ELR (cell line): ENCODE data around the gene GLRX.
A peak's percentile ranks its signal among the peaks of the same experiment; 100 is the strongest.
"Not testable (repeated sequence)": the region's sequence is repeated elsewhere in the genome, so short reads cannot be mapped to it uniquely, and the experiment has no call there.

Experiments
- DNase-seq: peaks from one replicate; pipeline ENCODE4 v3.0.0-alpha.2; 2015; ENCODE audit warnings: low read depth

The GLRX gene

DNA sequence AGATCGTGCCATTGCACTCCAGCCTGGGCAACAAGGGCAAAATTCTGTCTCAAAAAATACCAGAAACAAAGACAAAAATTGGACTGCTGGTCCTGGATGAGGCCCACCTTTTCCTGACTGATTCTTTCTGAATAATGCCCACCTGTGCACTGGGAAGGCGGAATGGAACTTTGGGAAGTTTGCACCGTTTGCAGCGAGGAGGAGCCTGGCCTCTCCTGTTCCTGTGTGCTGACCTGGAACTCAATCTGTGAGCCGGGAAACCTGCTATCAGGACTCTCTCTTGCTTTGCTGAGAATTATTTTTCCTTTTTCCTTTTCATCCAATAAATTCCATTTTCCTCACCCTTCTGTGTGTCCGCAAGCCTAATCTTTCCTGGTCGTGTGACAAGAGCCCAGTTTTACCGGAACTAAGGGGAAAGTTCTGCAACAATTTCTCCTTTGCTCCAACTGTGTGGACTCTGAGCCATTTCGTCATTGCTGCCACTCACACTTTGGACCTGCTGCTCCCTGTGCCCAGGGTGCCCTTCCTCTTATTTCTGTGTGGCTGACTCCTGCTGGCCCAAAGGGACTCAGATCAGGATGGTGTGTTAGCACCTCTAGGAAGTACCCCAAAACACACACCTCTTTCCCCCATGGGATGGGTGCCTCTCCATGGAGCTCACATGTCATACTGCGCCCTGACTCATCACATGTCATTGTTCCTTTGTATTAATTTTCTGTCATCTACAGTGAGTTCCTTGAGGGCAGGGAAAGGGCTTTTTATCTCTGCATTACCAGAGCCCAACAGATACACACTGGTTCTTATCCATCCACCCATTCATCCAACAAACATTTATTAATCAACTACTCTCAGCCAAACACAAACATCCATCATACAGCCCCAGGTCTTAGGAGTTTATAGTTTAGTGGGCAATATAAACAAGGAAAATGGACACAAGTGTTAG lies 4.7 kb upstream of the GLRX start:
- no peak for DNase-seq

GRCh38 chr5:95825495-95825894 lies 3.0 kb upstream of the GLRX start:
- DNase-seq = no peak

DNA sequence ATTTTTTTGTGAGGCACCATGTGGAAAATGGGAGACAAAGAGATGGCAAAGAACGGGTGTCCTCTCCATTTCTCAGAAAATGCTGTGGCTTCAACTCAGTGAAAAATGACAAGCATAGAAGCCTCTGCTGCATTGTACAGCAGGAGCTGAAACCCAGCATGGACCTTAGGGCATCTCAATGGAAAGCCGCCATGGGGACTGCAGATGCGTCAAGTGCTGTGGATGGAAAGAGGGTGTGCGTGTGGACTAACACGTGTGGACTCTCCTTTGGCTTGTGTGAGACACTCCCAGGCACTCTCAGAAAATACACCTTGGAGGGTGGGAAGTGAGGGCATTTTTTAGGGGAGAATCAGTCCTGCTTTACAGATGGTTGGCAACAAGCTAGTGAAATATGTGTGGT lies 2.2 kb upstream of the GLRX start:
- no peak for DNase-seq

GRCh38 chr5:95823738-95824609 lies 1.4 kb upstream of the GLRX start:
- DNase-seq = peak; percentile 98

DNA sequence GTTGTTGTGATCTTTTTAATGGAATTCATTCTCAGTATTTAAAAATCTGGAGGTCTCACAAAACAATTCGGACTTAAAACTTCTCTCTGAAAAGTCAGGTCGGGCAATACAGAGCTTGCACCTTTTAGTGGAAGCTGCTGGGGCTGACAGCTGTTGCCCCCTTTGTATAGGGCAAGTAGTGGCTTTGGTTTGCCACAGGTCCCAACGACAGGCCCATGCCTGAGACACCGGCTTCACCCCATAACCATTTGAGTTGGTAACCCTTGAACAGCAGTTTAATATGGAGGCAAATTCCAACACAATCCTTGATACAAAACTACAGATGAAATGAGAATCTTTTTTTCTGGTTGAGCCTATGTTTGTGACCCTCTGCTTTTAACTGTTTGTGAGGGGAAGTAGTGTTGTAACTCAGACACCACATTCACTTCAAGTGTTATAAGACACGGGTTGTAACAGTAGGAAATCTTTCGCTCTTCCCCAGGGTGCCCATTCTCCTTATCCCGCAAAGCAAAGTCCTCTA lies 752 bp upstream of the GLRX start:
- DNase-seq = no peak

DNA sequence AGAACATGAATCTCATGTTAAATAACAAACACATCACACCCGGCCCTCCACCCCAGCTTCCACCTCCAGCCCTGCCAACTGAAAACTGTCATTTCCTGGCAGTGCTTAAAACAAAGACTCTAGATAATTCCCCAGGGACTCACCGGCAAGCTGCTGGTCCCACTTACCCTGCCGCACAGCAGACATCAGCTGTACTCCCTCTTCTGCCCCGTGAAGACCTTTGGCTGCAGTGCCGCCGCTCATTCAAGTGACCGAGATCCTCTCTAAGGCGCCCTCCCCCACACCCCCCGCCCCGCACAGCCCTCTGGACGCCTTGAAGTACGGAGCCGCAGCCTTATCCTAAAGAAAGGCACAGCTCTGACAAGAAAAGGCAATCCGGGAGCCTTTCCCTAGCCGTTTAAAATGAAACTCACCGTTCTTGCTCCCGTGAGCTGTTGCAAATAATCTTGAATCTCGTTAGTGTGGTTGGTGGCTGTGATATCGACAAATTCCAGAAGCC lies 434 bp downstream of the GLRX start:
- peak; percentile 56 for DNase-seq

DNA sequence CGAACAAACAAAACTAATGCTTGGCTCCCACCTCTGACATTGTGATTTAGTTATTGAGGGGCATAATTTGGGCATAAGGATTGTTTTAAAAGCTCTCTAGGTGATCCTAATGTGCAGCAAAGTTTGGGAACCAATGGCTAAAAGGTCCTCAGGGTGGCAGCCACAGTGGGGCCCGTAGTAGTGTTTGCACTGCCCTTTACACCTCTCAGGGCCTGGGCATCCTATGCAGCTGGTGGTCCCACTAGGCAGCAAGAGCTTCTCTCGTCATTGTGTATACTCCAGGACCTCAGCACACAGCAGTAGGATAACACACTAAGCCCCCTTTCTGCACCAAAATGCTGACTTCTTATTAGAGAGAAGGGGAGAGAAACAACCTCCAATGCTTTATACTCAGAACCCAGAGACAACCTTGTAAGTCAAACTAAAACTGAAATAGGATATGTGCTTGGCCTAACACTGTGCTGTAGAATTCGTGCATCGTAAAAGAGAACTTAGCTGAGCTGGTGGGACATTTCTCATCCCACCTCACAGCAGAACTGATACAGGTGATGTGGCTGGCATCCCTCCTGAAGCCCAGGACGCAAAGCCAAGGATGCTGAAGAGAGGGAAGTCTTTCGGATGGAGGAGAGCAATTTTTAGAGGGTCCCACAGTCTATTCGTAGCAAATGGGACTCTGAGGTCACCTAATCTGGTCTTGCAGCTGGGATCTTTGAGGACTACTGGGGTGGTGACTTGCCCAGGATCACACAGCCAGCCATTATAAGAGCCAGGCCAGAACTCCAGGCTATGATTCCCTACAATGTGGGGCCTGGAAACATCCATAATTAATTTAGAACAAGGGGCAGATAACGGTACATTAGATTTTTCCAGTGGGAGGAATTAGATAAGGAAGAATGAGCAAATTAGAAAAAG lies 1.2 kb downstream of the GLRX start:
- DNase-seq = no peak

- DNase-seq = no peak
Observed at GRCh38 chr5:95818181-95819147, 4.1 kb downstream of the GLRX start.

- peak; percentile 95 for DNase-seq
Observed at GRCh38 chr5:95817430-95817829, 5.1 kb downstream of the GLRX start.

GRCh38 chr5:95816776-95817175 lies 5.8 kb downstream of the GLRX start:
- no peak for DNase-seq

- DNase-seq = no peak
Observed at GRCh38 chr5:95816341-95816740, 6.2 kb downstream of the GLRX start.

- no peak for DNase-seq
Observed at GRCh38 chr5:95815155-95815729, 7.3 kb downstream of the GLRX start.

GRCh38 chr5:95813035-95813434 lies 9.5 kb downstream of the GLRX start:
- DNase-seq = not testable (repeated sequence)

DNA sequence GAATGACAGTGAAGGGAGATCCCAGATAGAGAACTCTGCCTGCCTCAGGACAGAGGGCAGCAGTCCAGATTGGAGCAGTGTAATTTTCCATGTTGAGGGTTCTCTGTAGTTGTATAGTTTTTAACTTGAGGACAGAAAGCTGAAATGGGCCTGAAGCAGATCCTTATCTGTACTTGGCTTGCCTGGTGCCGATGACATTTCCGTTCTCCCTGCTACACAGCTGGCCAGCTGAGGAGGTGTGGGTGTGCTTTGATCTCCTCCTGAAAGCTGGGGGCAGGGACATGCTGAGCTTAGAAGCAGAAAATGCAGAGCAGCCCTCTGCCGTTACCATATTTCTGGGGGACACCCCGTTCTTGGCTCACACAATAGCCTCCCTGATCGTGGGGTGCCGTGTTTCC lies 10.5 kb downstream of the GLRX start:
- no peak for DNase-seq

DNA sequence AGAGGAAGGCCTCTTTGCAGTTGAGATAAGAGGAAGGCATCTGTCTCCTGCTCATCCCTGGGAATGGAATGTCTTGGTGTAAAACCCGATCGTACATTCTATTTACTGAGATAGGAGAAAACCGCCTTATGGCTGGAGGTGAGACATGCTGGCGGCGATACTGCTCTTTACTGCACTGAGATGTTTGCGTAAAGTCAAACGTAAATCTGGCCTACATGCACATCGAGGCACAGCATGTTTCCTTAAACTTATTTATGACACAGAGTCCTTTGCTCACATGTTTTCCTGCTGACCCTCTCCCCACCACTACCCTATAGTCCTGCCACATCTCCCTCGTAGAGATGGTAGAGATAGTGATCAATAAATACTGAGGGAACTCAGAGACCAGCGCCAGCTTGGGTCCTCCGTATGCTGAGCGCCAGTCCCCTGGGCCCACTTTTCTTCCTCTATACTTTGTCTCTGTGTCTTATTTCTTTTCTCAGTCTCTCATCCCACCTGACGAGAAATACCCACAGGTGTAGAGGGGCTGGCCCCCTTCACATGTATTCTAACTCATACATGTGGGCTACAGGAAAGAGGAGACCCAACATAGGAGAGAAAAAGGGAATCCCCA lies 11.0 kb downstream of the GLRX start:
- DNase-seq = not testable (repeated sequence)

DNA sequence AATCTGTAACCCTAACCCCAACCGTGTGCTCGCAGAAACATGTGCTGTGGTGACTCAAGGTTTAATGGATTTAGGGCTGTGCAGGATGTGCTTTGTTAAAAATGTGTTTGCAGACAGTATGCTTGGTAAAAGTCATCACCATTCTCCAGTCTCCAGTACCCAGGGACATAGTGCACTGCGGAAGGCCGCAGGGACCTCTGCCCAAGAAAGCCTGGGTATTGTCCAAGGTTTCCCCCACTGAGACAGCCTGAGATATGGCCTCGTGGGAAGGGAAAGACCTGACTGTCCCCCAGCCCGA lies 11.5 kb downstream of the GLRX start:
- peak; percentile 45 for DNase-seq

DNA sequence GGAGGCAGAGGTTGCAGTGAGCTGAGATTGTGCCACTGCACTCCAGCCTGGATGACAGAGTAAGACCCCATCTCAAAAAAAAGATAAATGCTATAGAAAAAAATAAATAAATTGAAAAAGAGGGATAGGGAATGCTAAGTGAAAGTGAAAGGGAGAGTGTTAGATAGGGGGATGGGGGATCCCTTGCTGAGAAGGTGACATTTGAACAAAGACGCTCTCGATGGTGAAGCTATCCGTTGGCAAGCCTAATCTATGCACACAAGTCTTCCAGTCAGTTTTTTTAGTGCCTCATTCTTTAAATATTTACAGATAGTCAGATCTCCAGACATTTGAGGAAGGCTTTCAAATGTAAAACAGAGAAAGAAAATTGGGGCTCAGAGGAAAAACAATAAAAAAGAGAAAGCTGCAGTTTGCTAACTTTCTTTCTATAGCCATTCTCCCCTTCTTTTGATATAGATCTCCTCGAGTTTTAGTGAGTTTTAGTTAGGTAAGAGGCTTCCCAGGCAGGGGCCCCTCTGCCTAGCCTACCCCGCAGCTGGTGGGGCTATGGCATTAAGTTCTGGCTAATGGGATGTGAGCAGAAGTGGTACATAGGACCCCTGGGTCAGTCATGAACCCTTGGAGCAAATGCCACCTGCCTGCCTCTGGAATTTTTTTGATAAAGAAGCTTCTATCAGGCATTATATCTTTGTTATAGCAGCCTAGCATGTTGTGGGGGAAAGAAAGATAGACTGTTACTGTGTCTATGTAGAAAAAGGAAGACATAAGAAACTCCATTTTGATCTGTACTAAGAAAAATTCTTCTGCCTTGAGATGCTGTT lies 12.0 kb downstream of the GLRX start:
- no peak for DNase-seq

- no peak for DNase-seq
Observed at GRCh38 chr5:95809414-95809960, 13.0 kb downstream of the GLRX start.
